Subcutaneous preadipocyte (primary cell): Measurements from ENCODE around the gene IRAG1. TPM values are rescaled to one million over a fixed set of nuclear protein-coding genes. Genes with fewer than 3 reads are reported as not detected.

Source experiments
- small RNA-seq: library from RNA; depleted of rRNA; stranded (forward); fragments of <200 nt; gene quantifications from one replicate; pipeline ENCODE3, GENCODE V24; 2012
- total RNA-seq: library from RNA; depleted of rRNA; stranded (reverse); fragments of >200 nt; gene quantifications from 2 replicates; pipeline ENCODE4 v1.2.3, GENCODE V29; 2012

IRAG1 gene
- 0.37 and 0.39 TPM in 2 replicates for total RNA-seq

GRCh38 chr11:10693509-10694081 lies at the start of gene IRAG1:
IRAG1 (minus strand) TSS chr11:10693755; CDS start chr11:10693602, 153 bp downstream.

Small RNAs within 50 kb of the gene (small RNA-seq; reads per million reads assigned to genes)
- gene RF00019: not detected

Other genes starting within 250 kb of the IRAG1 start
- gene AMPD3, start 238.5 kb downstream of the IRAG1 start, total RNA-seq: 6.2 and 7.2 TPM in 2 replicates
- gene RNF141, start 152.6 kb downstream of the IRAG1 start, total RNA-seq: 21.5 and 21.7 TPM in 2 replicates
- gene LYVE1, start 125.1 kb downstream of the IRAG1 start, total RNA-seq: 0.37 TPM in 1 of 2 replicates, not detected in the other
- gene CTR9, start 57.5 kb upstream of the IRAG1 start, total RNA-seq: 25.4 and 27.0 TPM in 2 replicates
- 654 and 969 TPM in 2 replicates for gene EIF4G2, start 115.2 kb upstream of the IRAG1 start, total RNA-seq
- 27.6 and 29.9 TPM in 2 replicates for gene ZBED5, start 164.3 kb upstream of the IRAG1 start, total RNA-seq